Endodermal cell (in vitro differentiated cells): ENCODE results near the gene CCDC43. TPM values are rescaled to one million over a fixed set of nuclear protein-coding genes. Genes with fewer than 3 reads are reported as not detected.
A peak's percentile ranks its signal among the peaks of the same experiment; 100 is the strongest.
"Not testable (repeated sequence)": the region's sequence is repeated elsewhere in the genome, so short reads cannot be mapped to it uniquely, and the experiment has no call there.

ENCODE experiments used
- DNase-seq: peaks from one replicate; pipeline ENCODE4 v3.0.0-alpha.2; 2017
- H3K27ac ChIP-seq: 2 replicates; pipeline ENCODE4 v1.5.1; 2013; ENCODE audit warnings: mild to moderate bottlenecking, low read depth, low read length, moderate library complexity
- H3K27me3 ChIP-seq: 2 replicates; pipeline ENCODE4 v1.6.1; 2013; ENCODE audit warnings: mild to moderate bottlenecking, low read length, moderate library complexity; ENCODE audit not compliant: insufficient read depth, control insufficient read depth, poor library complexity, severe bottlenecking
- H3K36me3 ChIP-seq: 2 replicates; pipeline ENCODE4 v1.7.0; 2013; ENCODE audit warnings: mild to moderate bottlenecking, low read length, moderate library complexity; ENCODE audit not compliant: control insufficient read depth, insufficient read depth
- H3K4me1 ChIP-seq: one replicate; pipeline ENCODE4 v1.7.0; 2013; ENCODE audit warnings: low read length; ENCODE audit not compliant: control insufficient read depth, insufficient read depth
- H3K4me3 ChIP-seq: 2 replicates; pipeline ENCODE4 v1.5.1; 2013; ENCODE audit warnings: mild to moderate bottlenecking, low read length, moderate library complexity
- H3K9ac ChIP-seq: 2 replicates; pipeline ENCODE4 v1.6.1; 2013; ENCODE audit warnings: mild to moderate bottlenecking, low read length, moderate library complexity; ENCODE audit not compliant: poor library complexity, severe bottlenecking; ENCODE audit errors: extremely low read depth
- H3K9me3 ChIP-seq: 2 replicates; pipeline ENCODE4 v1.6.1; 2013; ENCODE audit warnings: mild to moderate bottlenecking, low read length, moderate library complexity; ENCODE audit not compliant: control insufficient read depth
- H3K27ac Mint-ChIP-seq: 2 replicates; pipeline ENCODE4 v1.8.0; 2020; ENCODE audit warnings: mixed read lengths
- H3K27me3 Mint-ChIP-seq: 2 replicates; pipeline ENCODE4 v1.8.0; 2021; ENCODE audit warnings: mild to moderate bottlenecking, mixed read lengths; ENCODE audit not compliant: insufficient read depth
- H3K36me3 Mint-ChIP-seq: 2 replicates; pipeline ENCODE4 v1.8.0; 2020; ENCODE audit warnings: low read depth, mixed read lengths
- H3K4me1 Mint-ChIP-seq: 2 replicates; pipeline ENCODE4 v1.8.0; 2020; ENCODE audit warnings: mixed read lengths
- H3K4me3 Mint-ChIP-seq: 2 replicates; pipeline ENCODE4 v1.8.0; 2020; ENCODE audit warnings: mild to moderate bottlenecking, moderate library complexity, mixed read lengths
- H3K9me3 Mint-ChIP-seq: 2 replicates; pipeline ENCODE4 v1.8.0; 2020; ENCODE audit warnings: mild to moderate bottlenecking, mixed read lengths
- WGBS, 2 experiments: methylation state at CpG; one replicate each; pipeline versions ENCODE4 v1.1.5 to v1.1.7; 2013; ENCODE audit warnings: missing lambda C conversion rate in 2 of 2, mixed read lengths in 1 of 2; ENCODE audit not compliant: insufficient coverage in 1 of 2, insufficient read length in 1 of 2; 5-methylcytosine and 5-hydroxymethylcytosine counted together
- total RNA-seq, 2 donors: library from RNA; stranded (reverse); fragmentation: NEBNext Ultra II Directional in 1 of 2; extraction: Animal tissue kit (Norgen Biotek cat#: 25700) in 1 of 2; gene quantifications; 2 replicates in 1 of 2; 3 replicates in 1 of 2; pipeline ENCODE4 v1.2.1, GENCODE V29; 2021
- TF ChIP-seq, protein P1 (sequence below): fragments of 200-600 bp; sonication (generic); conservative IDR thresholded peaks from 2 replicates; pipeline ENCODE4 v1.5.0; 2021; ENCODE audit warnings: antibody characterized with exemption, mild to moderate bottlenecking

Gene CCDC43
- total RNA-seq, 2 donors from 2014 or later = 35.7 to 38.1 TPM

DNA sequence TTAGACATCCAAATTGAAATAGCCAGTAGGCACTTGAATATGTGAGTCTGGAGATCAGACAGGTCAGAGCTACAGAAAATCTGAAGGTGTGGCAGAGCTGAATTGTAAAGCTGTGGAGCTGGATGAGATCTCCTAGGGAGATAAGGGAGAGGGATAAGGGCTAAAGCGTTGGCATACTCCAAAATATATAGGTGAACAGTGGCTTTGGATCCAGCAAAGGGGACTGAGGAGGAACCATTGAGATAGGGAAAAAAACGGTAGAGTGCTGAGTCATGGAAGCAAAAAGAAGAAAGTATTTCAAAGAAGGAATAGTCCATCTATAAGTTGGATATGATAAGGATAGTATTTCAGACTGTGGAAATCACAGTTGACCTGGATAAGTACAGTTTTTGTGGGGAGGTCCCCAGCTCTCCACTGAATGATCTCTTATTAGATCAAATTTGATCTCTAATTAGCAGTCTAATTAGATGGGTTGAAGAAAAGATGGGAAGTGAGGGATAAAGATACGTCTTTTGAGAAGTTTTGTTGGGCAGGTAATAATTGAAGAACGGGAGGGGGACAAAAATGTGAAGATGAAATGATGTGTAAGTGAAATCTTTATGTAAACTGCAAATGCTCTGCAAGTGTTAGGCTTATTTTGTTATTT is 18.3 kb upstream of the CCDC43 start:
- Mint-ChIP-seq H3K4me1 (peaks cover 2% of the 10 kb centered on the region), H3K4me3 (no peak overlapping the region), H3K9me3 (no peaks in the 10 kb centered on the region), H3K36me3 (peaks cover 4% of the 10 kb centered on the region), H3K27me3 (peaks cover 15% of the 10 kb centered on the region), H3K27ac (no peak overlapping the region)
- Histone ChIP-seq H3K4me3 (peak overlapping the region; percentile 100), H3K36me3 (peaks cover 5% of the 10 kb centered on the region), H3K9ac (no peak overlapping the region), H3K4me1 (no peaks in the 10 kb centered on the region), H3K27ac (no peak overlapping the region), H3K27me3 (peaks cover 8% of the 10 kb centered on the region), H3K9me3 (no peaks in the 10 kb centered on the region)
- 54 to 65% methylated on average over 4 of the region's 4 CpGs for WGBS, 2 experiments
- DNase-seq = no peak
- TF ChIP-seq, protein P1, sequence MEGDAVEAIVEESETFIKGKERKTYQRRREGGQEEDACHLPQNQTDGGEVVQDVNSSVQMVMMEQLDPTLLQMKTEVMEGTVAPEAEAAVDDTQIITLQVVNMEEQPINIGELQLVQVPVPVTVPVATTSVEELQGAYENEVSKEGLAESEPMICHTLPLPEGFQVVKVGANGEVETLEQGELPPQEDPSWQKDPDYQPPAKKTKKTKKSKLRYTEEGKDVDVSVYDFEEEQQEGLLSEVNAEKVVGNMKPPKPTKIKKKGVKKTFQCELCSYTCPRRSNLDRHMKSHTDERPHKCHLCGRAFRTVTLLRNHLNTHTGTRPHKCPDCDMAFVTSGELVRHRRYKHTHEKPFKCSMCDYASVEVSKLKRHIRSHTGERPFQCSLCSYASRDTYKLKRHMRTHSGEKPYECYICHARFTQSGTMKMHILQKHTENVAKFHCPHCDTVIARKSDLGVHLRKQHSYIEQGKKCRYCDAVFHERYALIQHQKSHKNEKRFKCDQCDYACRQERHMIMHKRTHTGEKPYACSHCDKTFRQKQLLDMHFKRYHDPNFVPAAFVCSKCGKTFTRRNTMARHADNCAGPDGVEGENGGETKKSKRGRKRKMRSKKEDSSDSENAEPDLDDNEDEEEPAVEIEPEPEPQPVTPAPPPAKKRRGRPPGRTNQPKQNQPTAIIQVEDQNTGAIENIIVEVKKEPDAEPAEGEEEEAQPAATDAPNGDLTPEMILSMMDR = no peak

DNA sequence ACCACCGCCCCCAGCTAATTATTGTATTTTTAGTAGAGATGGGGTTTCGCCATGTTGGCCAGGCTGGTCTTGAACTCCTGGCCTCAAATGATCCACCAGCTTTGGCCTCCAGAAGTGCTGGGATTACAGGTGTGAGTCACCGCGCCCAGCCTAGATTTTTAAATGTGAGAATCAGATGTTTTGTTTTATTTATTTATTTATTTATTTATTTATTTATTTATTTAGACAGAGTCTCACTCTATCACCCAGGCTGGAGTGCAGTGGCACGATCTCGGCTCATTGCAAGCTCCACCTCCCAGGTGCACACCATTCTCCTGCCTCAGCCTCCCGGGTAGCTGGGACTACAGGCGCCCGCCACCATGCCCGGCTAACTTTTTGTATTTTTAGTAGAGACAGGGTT is 10.7 kb upstream of the CCDC43 start:
- 67 to 97% methylated on average over 5 of the region's 10 CpGs for WGBS, 2 experiments
- not testable (repeated sequence) for H3K27me3 ChIP-seq, H3K27ac Mint-ChIP-seq, H3K9me3 ChIP-seq, H3K4me3 ChIP-seq, H3K9ac ChIP-seq, DNase-seq, H3K4me1 Mint-ChIP-seq, H3K4me3 Mint-ChIP-seq, H3K9me3 Mint-ChIP-seq, H3K36me3 ChIP-seq, H3K36me3 Mint-ChIP-seq, H3K4me1 ChIP-seq, H3K27ac ChIP-seq
- peaks cover 12% of the 10 kb centered on the region for H3K27me3 Mint-ChIP-seq

DNA sequence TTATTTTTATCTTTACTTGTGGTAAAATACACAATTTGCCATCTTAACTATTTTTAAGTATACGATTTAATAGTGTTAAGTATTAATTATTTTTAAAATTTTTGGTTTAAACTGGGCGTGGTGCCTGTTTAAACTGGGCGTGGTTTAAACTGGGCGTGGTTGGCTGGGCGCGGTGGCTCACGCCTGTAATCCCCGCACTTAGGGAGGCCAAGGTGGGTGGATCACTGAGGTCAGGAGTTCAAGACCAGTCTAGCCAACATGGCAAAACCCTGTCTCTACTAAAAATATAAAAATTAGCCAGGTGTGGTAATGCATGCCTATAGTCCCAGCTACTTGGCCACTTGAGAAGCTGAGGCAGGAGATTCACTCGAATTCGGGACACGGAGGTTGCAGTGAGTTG is 4.0 kb upstream of the CCDC43 start:
- Mint-ChIP-seq H3K4me1 (peaks cover 12% of the 10 kb centered on the region), H3K4me3 (no peak overlapping the region), H3K36me3 (no peaks in the 10 kb centered on the region), H3K9me3 (no peaks in the 10 kb centered on the region), H3K27me3 (peaks cover 5% of the 10 kb centered on the region), H3K27ac (no peak overlapping the region)
- no peak for DNase-seq
- H3K9ac ChIP-seq = no peak overlapping the region
- H3K4me3 ChIP-seq = no peak overlapping the region
- H3K36me3 ChIP-seq = no peaks in the 10 kb centered on the region
- WGBS, 2 experiments = 91 to 98% methylated on average over 9 to 10 of the region's 11 CpGs
- TF ChIP-seq, protein P1 = no peak
- no peak overlapping the region for H3K27ac ChIP-seq
- no peaks in the 10 kb centered on the region for H3K4me1 ChIP-seq
- no peaks in the 10 kb centered on the region for H3K9me3 ChIP-seq
- H3K27me3 ChIP-seq = peaks cover 5% of the 10 kb centered on the region
